Fibroblast of skin of left quadriceps (primary cell): ENCODE data around the gene ACOT7.
"Not testable (repeated sequence)": the region's sequence is repeated elsewhere in the genome, so short reads cannot be mapped to it uniquely, and the experiment has no call there.

ENCODE experiments used
- DNase-seq, 2 experiments: peaks; one replicate each; pipeline ENCODE4 v3.0.0-alpha.2; 2013; ENCODE audit warnings: low read depth in 2 of 2

Gene ACOT7

GRCh38 chr1:6393400-6394187 is at the start of gene ACOT7:
TSS of gene ACOT7 (minus strand) at chr1:6393767. CDS start at chr1:6393399, 368 bp downstream.
- peak; percentile 60 to 66 for DNase-seq

GRCh38 chr1:6441586-6441985 is 48.0 kb upstream of the ACOT7 start:
- DNase-seq, result no peak

- no peak for DNase-seq
Measured at GRCh38 chr1:6440198-6441126, 46.9 kb upstream of the ACOT7 start.

GRCh38 chr1:6438047-6438525 is 44.5 kb upstream of the ACOT7 start:
- DNase-seq, result no peak

GRCh38 chr1:6437012-6437700 is 43.6 kb upstream of the ACOT7 start:
- DNase-seq, result not testable (repeated sequence)

GRCh38 chr1:6436277-6436676 is 42.7 kb upstream of the ACOT7 start:
- not testable (repeated sequence) for DNase-seq

GRCh38 chr1:6435547-6435946 is 42.0 kb upstream of the ACOT7 start:
- DNase-seq, result no peak

GRCh38 chr1:6435129-6435528 is 41.6 kb upstream of the ACOT7 start:
- no peak for DNase-seq

GRCh38 chr1:6434186-6434585 is 40.6 kb upstream of the ACOT7 start:
- DNase-seq, result no peak

- DNase-seq, result not testable (repeated sequence)
Measured at GRCh38 chr1:6431645-6432579, 38.3 kb upstream of the ACOT7 start.

GRCh38 chr1:6429660-6430411 is 36.3 kb upstream of the ACOT7 start:
- DNase-seq, result not testable (repeated sequence)

GRCh38 chr1:6428453-6428852 is 34.9 kb upstream of the ACOT7 start:
- DNase-seq, result not testable (repeated sequence)

GRCh38 chr1:6427441-6428390 is 34.1 kb upstream of the ACOT7 start:
- no peak for DNase-seq

GRCh38 chr1:6426972-6427350 is 33.4 kb upstream of the ACOT7 start:
- DNase-seq, result no peak

- DNase-seq, result no peak
Measured at GRCh38 chr1:6426277-6426971, 32.9 kb upstream of the ACOT7 start.

- DNase-seq, result no peak
Measured at GRCh38 chr1:6425658-6426057, 32.1 kb upstream of the ACOT7 start.

- DNase-seq, result no peak
Measured at GRCh38 chr1:6424619-6425593, 31.3 kb upstream of the ACOT7 start, which contains the start of gene ESPN. TSS of gene ESPN (plus strand) at chr1:6424776. CDS start at chr1:6424956, 180 bp downstream.
